HepG2 (cell line): ENCODE results near the gene CHST11. TPM values are rescaled to one million over a fixed set of nuclear protein-coding genes. Genes with fewer than 3 reads are reported as not detected.

ENCODE experiments used
- ATAC-seq: fragments of 200-7000 bp; cut with Tn5 transposase; 3 replicates; pipeline ENCODE4 v1.9.1; 2020; ENCODE audit warnings: mild to moderate bottlenecking, moderate library complexity
- BruUV-seq: library from RNA; stranded (reverse); fragments of 400-500 nt; replicated peaks from 2 replicates; lab custom pipeline; 2021; lab: Mats Ljungman, UMichigan
- CTCF ChIA-PET: fragments of 300-600 bp; formaldehyde crosslinking; extraction: SDS; loops from one replicate; lab custom pipeline; 2021; ENCODE audit warnings: low total read pairs, inconsistent platforms, low intra/inter-chr PET ratio; lab: Yijun Ruan, JAX
- POLR2A ChIA-PET: fragments of 350-600 bp; sonication (Branson Sonifier 250); formaldehyde crosslinking; loops from one replicate; lab custom pipeline; 2020; ENCODE audit warnings: antibody characterized with exemption, inconsistent platforms; lab: Yijun Ruan, JAX
- DNase-seq: peaks from one replicate; pipeline ENCODE4 v3.0.0-alpha.2; 2015; ENCODE audit warnings: low spot score
- FAIRE-seq: peaks from 3 replicates; lab custom pipeline; 2011; peaks lifted over from hg19 to GRCh38; lab: Jason Lieb, UNC
- H2AFZ ChIP-seq: one replicate; pipeline ENCODE4 v1.6.1; 2011; ENCODE audit warnings: low read length, inconsistent platforms
- H3K27ac ChIP-seq: fragments of 300-600 bp; 3 replicates; pipeline ENCODE4 v1.8.0; 2011; ENCODE audit warnings: mixed run types, mild to moderate bottlenecking, mixed read lengths, low read length, inconsistent platforms; ENCODE audit not compliant: insufficient read depth; ENCODE audit errors: extremely low read length
- H3K27me3 ChIP-seq, 2 experiments: fragments of 200-600 bp in 1 of 2; 2 replicates in 1 of 2; 3 replicates in 1 of 2; pipeline versions ENCODE4 v1.6.0 to v1.8.0; 2011; ENCODE audit warnings: low read length in 2 of 2, mild to moderate bottlenecking in 2 of 2, moderate library complexity in 2 of 2, inconsistent platforms in 1 of 2; ENCODE audit not compliant: insufficient read depth in 2 of 2, control insufficient read depth in 1 of 2
- H3K36me3 ChIP-seq, 2 experiments: fragments of 200-600 bp in 1 of 2; replicated peaks in 1 of 2; 2 replicates in 1 of 2; 3 replicates in 1 of 2; pipeline versions ENCODE4 v1.5.1 to v1.8.0; 2011; ENCODE audit warnings: low read length in 2 of 2, inconsistent platforms in 1 of 2; ENCODE audit not compliant: insufficient read depth in 2 of 2, control insufficient read depth in 1 of 2
- H3K4me1 ChIP-seq: 2 replicates; pipeline ENCODE4 v1.5.1; 2012; ENCODE audit warnings: low read length, inconsistent platforms; ENCODE audit not compliant: insufficient read depth
- H3K4me2 ChIP-seq: 2 replicates; pipeline ENCODE4 v1.6.0; 2011; ENCODE audit warnings: low read depth, low read length, inconsistent platforms
- H3K4me3 ChIP-seq, 3 experiments: fragments of 200-600 bp in 1 of 3; sonication (generic), shearing (Covaris generic) in 1 of 3; replicated peaks in 1 of 3; 2 replicates each; pipeline ENCODE4 v1.5.1; 2011 to 2016; ENCODE audit warnings: low read length in 3 of 3, inconsistent platforms in 2 of 3, low read depth in 2 of 3, mild to moderate bottlenecking in 2 of 3, control low read depth in 1 of 3, mixed read lengths in 1 of 3; ENCODE audit not compliant: insufficient read depth in 1 of 3
- H3K79me2 ChIP-seq: one replicate; pipeline ENCODE4 v1.6.1; 2011; ENCODE audit warnings: low read length, inconsistent platforms; ENCODE audit not compliant: insufficient read depth
- H3K9ac ChIP-seq: 2 replicates; pipeline ENCODE4 v1.6.0; 2011; ENCODE audit warnings: mild to moderate bottlenecking, low read depth, low read length, inconsistent platforms; ENCODE audit not compliant: insufficient read depth
- H3K9me3 ChIP-seq: 2 replicates; pipeline ENCODE4 v1.5.1; 2012; ENCODE audit warnings: mild to moderate bottlenecking, low read length
- H4K20me1 ChIP-seq: 2 replicates; pipeline ENCODE4 v1.6.0; 2011; ENCODE audit warnings: inconsistent platforms, mild to moderate bottlenecking, low read length, moderate library complexity; ENCODE audit not compliant: insufficient read depth
- CCAR2 ChIP-seq: fragments of 200-400 bp; formaldehyde crosslinking; optimal IDR thresholded peaks from 2 replicates; pipeline ENCODE3; 2018; ENCODE audit warnings: low read depth, mild to moderate bottlenecking, low read length, moderate library complexity
- GMEB1 ChIP-seq: sonication (generic); formaldehyde crosslinking; IDR thresholded peaks from 2 replicates; pipeline ENCODE4 v1.5.1; 2020; ENCODE audit warnings: missing genetic modification reagents, mild to moderate bottlenecking, borderline replicate concordance
- HOXD1 ChIP-seq: sonication (generic); formaldehyde crosslinking; IDR thresholded peaks from 2 replicates; pipeline ENCODE4 v1.5.0; 2020; ENCODE audit warnings: missing genetic modification reagents
- MIER3 ChIP-seq: IDR thresholded peaks from 2 replicates; pipeline ENCODE4 v1.6.1; 2016; ENCODE audit warnings: missing compliant biosample characterization, borderline replicate concordance
- MTA1 ChIP-seq: sonication (generic); formaldehyde crosslinking; IDR thresholded peaks from 2 replicates; pipeline ENCODE4 v1.4.0; 2020; ENCODE audit warnings: missing genetic modification reagents, mild to moderate bottlenecking, borderline replicate concordance
- NCOA1 ChIP-seq: sonication (generic); formaldehyde crosslinking; IDR thresholded peaks from 2 replicates; pipeline ENCODE4 v1.9.0; 2021; ENCODE audit warnings: missing genetic modification reagents
- NCOA5 ChIP-seq: sonication (generic); formaldehyde crosslinking; IDR thresholded peaks from 2 replicates; pipeline ENCODE4 v1.4.0; 2020; ENCODE audit warnings: missing genetic modification reagents
- NR2F2 ChIP-seq: IDR thresholded peaks from 2 replicates; pipeline ENCODE4 v1.6.1; 2012; ENCODE audit warnings: low read depth, inconsistent platforms, borderline replicate concordance
- PITX1 ChIP-seq: sonication (generic); formaldehyde crosslinking; IDR thresholded peaks from 2 replicates; pipeline ENCODE4 v1.5.1; 2020; ENCODE audit warnings: mild to moderate bottlenecking, missing genetic modification reagents
- ZBTB1 ChIP-seq: sonication (generic); formaldehyde crosslinking; IDR thresholded peaks from 2 replicates; pipeline ENCODE4 v1.4.0; 2020; ENCODE audit warnings: missing genetic modification reagents, borderline replicate concordance
- ZKSCAN5 ChIP-seq: sonication (generic); formaldehyde crosslinking; IDR thresholded peaks from 2 replicates; pipeline ENCODE4 v1.5.1; 2020; ENCODE audit warnings: mild to moderate bottlenecking, missing genetic modification reagents
- ZNF101 ChIP-seq: sonication (generic); formaldehyde crosslinking; IDR thresholded peaks from 2 replicates; pipeline ENCODE4 v1.4.0; 2020; ENCODE audit warnings: mild to moderate bottlenecking, low read depth, missing genetic modification reagents, borderline replicate concordance
- ZNF234 ChIP-seq: sonication (generic); formaldehyde crosslinking; conservative IDR thresholded peaks from 2 replicates; pipeline ENCODE4 v1.5.1; 2020; ENCODE audit warnings: mild to moderate bottlenecking, missing genetic modification reagents
- ZNF317 ChIP-seq: sonication (generic); formaldehyde crosslinking; IDR thresholded peaks from 2 replicates; pipeline ENCODE4 v1.5.0; 2020; ENCODE audit warnings: mild to moderate bottlenecking, missing genetic modification reagents
- ZNF350 ChIP-seq: sonication (generic); formaldehyde crosslinking; IDR thresholded peaks from 2 replicates; pipeline ENCODE4 v1.4.0; 2020; ENCODE audit warnings: mild to moderate bottlenecking, low read depth, missing genetic modification reagents, borderline replicate concordance
- WGBS: methylation state at CpG from one replicate; pipeline ENCODE4 v1.1.6; 2017; ENCODE audit warnings: low lambda C conversion rate; 5-methylcytosine and 5-hydroxymethylcytosine counted together
- in situ Hi-C: cut with HindIII; loops from 2 replicates; pipeline ENCODE4 v1.10.0; 2017; ENCODE audit warnings: low pct_unique_long_range_greater_than_20kb; ENCODE audit not compliant: extremely low pct_ligation_motif_present
- intact Hi-C: fragments of 100-400 bp; cut with micrococcal nuclease; formaldehyde crosslinking; loops from one replicate; pipeline ENCODE4 v1.10.0; 2022; ENCODE audit not compliant: unreplicated experiment
- polyA plus RNA-seq, 8 experiments: library from polyadenylated mRNA; depleted of rRNA in 3 of 8; stranded (reverse) in 7 of 8; unstranded in 1 of 8; fragments of >200 nt; fragmentation: Illumina TruSeq in 4 of 8; extraction: Trizol in 4 of 8; gene quantifications; 2 replicates each; pipeline versions ENCODE4 v1.2.1 to v1.2.3, GENCODE V29; 2011 to 2016; ENCODE audit warnings: low read depth in 4 of 8, missing spikeins in 1 of 8, mixed read lengths in 1 of 8; ENCODE audit not compliant: insufficient read depth in 1 of 8
- total RNA-seq, 5 experiments: library from RNA; depleted of rRNA; stranded (reverse); fragments of >200 nt; fragmentation: Illumina TruSeq; extraction: Trizol; gene quantifications; 2 replicates each; pipeline ENCODE4 v1.2.3, GENCODE V29; 2016; ENCODE audit warnings: low read depth in 1 of 5
- TF ChIP-seq, protein P1 (sequence below): sonication (generic); formaldehyde crosslinking; IDR thresholded peaks from 2 replicates; pipeline ENCODE4 v1.4.0; 2020; ENCODE audit warnings: missing genetic modification reagents

Gene CHST11
- total and polyA plus RNA-seq, 2 of the 13 experiments (the other 11 are each of a cell fraction or from before 2014, with no cell fraction given) = 0.15 TPM; not detected in 1

GRCh38 chr12:104553421-104553820, 96.7 kb downstream of the CHST11 start:
- Histone ChIP-seq H3K9ac (no peak overlapping the region), H3K9me3 (no peaks in the 10 kb centered on the region), H2AFZ (no peak overlapping the region), H3K27me3 (0 out of 5 replicates have a peak, but pooled peaks cover 0 to 9% of the 10 kb centered on the region in 2 experiments), H3K4me3 (no peak overlapping the region), H3K79me2 (no peaks in the 10 kb centered on the region), H4K20me1 (no peaks in the 10 kb centered on the region), H3K4me1 (no peaks in the 10 kb centered on the region), H3K4me2 (no peak overlapping the region), H3K36me3 (no peaks in the 10 kb centered on the region), H3K27ac (no peak overlapping the region)
- FAIRE-seq = no peak
- BruUV-seq = no TSS peak
- ATAC-seq = no peak
- POLR2A ChIA-PET = no interaction called here
- no peak for DNase-seq
- in situ Hi-C loops (no loop called here), intact Hi-C loops (no loop called here)
- CTCF ChIA-PET = no interaction called here
- no peak for TF ChIP-seq ZNF350
- no peak for TF ChIP-seq PITX1 (CRISPR knock-in tag)
- no peak for TF ChIP-seq HOXD1 (CRISPR knock-in tag)
- TF ChIP-seq MIER3 (CRISPR knock-in tag) = no peak
- TF ChIP-seq NR2F2 = no peak
- TF ChIP-seq ZNF234 = no peak
- TF ChIP-seq, protein P1, sequence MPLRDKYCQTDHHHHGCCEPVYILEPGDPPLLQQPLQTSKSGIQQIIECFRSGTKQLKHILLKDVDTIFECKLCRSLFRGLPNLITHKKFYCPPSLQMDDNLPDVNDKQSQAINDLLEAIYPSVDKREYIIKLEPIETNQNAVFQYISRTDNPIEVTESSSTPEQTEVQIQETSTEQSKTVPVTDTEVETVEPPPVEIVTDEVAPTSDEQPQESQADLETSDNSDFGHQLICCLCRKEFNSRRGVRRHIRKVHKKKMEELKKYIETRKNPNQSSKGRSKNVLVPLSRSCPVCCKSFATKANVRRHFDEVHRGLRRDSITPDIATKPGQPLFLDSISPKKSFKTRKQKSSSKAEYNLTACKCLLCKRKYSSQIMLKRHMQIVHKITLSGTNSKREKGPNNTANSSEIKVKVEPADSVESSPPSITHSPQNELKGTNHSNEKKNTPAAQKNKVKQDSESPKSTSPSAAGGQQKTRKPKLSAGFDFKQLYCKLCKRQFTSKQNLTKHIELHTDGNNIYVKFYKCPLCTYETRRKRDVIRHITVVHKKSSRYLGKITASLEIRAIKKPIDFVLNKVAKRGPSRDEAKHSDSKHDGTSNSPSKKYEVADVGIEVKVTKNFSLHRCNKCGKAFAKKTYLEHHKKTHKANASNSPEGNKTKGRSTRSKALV (CRISPR knock-in tag) = no peak
- no peak for TF ChIP-seq GMEB1 (CRISPR knock-in tag)
- TF ChIP-seq CCAR2 = no peak
- no peak for TF ChIP-seq ZNF317 (CRISPR knock-in tag)
- no peak for TF ChIP-seq NCOA1
- TF ChIP-seq MTA1 (CRISPR knock-in tag) = no peak
- no peak for TF ChIP-seq ZNF101 (CRISPR knock-in tag)
- no peak for TF ChIP-seq NCOA5 (CRISPR knock-in tag)
- TF ChIP-seq ZKSCAN5 (CRISPR knock-in tag) = no peak
- TF ChIP-seq ZBTB1 (CRISPR knock-in tag) = no peak
- WGBS = 12% methylated on average over 4 of the region's 4 CpGs
